C4-2B (cell line): ENCODE measurements around the gene MYO1E.

Experiments used
- ZFX ChIP-seq: fragments of 450-650 bp; IDR thresholded peaks from 2 replicates; pipeline ENCODE4 v1.6.1; 2017
- TF ChIP-seq, protein P1 (sequence below): fragments of 450-650 bp; conservative IDR thresholded peaks from 2 replicates; pipeline ENCODE4 v1.5.1; 2017; ENCODE audit warnings: mild to moderate bottlenecking

DNA sequence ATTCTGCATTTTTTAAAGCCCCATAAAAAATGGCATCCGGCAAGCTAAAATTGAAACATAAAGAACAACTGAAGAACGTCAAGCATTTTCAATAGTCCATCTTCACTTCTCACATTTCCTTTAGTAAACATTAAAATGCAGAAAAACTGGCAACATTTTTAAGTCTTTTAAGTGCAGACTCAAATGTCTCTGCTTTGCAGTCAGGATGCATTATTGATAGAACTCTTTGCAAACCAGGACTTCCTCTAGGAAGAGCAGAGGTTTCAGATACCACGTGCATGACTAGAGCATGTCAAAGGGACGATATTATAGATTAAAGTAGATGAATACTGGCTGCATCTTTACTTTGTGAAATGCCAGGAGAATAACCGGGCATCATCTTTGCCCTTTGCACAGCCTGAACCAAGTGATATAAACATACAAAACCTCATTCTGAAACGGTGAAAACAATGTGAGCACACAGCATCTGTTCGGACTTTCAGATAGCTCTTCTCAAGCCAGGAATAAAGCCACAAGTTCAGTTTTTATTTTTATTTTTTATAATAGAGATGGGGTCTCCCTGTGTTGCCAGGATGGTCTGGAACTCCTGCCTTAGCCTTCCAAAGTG, 101.0 kb downstream of the MYO1E start:
- TF ChIP-seq, protein P1, sequence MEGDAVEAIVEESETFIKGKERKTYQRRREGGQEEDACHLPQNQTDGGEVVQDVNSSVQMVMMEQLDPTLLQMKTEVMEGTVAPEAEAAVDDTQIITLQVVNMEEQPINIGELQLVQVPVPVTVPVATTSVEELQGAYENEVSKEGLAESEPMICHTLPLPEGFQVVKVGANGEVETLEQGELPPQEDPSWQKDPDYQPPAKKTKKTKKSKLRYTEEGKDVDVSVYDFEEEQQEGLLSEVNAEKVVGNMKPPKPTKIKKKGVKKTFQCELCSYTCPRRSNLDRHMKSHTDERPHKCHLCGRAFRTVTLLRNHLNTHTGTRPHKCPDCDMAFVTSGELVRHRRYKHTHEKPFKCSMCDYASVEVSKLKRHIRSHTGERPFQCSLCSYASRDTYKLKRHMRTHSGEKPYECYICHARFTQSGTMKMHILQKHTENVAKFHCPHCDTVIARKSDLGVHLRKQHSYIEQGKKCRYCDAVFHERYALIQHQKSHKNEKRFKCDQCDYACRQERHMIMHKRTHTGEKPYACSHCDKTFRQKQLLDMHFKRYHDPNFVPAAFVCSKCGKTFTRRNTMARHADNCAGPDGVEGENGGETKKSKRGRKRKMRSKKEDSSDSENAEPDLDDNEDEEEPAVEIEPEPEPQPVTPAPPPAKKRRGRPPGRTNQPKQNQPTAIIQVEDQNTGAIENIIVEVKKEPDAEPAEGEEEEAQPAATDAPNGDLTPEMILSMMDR, result no peak
- TF ChIP-seq ZFX, result no peak
